ENCODE data around the gene FBH1.
"Not testable (repeated sequence)": the region's sequence is repeated elsewhere in the genome, so short reads cannot be mapped to it uniquely, and the experiment has no call there.

The FBH1 gene

GRCh38 chr10:5904227-5904626, 14.2 kb downstream of the FBH1 start:
- DNase-seq = no peak

DNA sequence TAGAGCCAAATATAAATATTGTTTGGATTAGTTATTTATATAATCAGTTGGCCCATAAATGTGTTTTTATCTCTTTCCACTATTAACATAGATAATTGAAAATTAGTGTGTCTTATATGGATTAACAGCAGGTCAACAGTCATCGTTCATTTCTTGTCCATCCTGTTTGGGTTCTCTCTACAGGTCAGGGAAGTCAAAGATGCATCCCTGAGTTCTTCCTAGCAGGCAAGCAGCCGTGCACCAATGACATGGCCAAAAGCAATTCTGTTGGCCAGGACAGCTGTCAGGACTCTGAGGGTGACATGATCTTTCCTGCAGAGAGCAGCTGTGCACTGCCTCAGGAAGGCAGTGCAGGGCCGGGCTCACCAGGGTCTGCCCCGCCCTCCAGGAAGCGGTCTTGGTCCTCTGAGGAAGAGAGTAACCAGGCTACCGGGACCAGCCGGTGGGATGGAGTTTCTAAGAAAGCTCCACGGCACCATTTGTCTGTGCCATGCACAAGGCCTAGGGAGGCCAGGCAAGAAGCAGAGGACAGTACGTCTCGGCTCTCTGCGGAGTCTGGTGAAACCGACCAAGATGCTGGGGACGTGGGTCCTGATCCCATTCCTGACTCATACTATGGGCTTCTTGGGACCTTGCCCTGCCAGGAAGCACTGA, 15.9 kb downstream of the FBH1 start:
- no peak for DNase-seq

GRCh38 chr10:5906651-5907050, 16.6 kb downstream of the FBH1 start:
- no peak for DNase-seq

DNA sequence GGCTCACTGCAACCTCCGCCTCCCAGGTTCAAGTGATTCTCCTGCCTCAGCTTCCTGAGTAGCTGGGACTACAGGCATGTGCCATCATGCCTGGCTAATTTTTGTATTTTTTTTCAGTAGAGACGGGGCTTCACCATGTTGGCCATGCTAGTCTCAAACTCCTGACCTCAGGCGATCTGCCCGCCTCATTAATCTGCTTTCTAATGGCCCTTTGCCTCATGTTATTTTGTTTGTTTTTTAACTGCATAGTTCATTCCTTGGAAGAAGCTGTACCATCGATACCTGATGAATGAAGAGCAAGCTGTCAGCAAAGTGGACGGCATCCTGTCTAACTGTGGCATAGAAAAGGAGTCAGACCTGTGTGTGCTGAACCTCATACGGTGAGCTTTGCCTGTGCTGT, 18.6 kb downstream of the FBH1 start:
- DNase-seq = not testable (repeated sequence)

GRCh38 chr10:5910323-5911100, 20.5 kb downstream of the FBH1 start:
- DNase-seq = peak; percentile 58

DNA sequence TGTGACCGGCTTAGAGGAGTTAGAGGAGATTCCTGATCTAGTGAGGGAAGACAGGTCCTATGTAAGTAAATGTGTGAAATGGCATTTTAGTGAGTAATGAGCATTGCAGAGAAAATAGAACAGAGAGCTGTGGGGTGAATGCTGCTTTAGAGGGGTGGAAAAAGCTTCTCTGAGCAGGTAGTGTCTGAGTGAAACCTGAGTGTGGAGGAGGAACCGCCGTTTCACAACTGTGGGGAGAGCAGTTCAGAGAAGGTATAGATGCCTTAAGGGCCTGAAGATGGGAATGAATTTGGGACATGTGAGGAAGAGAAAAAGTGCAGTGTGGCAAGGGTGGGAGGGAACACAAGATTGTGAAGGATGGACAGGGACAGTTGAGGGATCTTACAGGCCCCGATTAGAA, 21.6 kb downstream of the FBH1 start:
- DNase-seq = no peak

DNA sequence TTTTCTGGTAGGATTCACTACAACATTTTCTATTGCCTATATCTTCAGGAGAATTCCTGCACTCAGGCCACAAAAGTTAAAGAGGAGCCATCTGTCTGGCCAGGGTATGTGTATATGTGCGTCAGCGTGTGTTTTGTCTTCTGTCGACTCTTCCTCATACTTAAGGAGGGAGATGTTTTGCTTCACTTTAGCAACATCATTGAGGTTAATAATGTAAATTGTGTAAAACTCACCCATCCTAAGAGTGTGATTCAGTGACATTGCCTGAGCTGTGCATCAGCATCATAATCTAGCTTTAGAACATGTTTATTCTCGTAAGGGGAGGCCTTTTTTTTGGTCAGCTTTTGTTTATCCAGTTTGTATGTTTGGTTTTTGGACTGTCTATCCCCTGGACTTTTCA, 23.7 kb downstream of the FBH1 start:
- DNase-seq = no peak

- DNase-seq = no peak
These were observed 25.4 kb downstream of the FBH1 start for GRCh38 chr10:5915451-5915850.

DNA sequence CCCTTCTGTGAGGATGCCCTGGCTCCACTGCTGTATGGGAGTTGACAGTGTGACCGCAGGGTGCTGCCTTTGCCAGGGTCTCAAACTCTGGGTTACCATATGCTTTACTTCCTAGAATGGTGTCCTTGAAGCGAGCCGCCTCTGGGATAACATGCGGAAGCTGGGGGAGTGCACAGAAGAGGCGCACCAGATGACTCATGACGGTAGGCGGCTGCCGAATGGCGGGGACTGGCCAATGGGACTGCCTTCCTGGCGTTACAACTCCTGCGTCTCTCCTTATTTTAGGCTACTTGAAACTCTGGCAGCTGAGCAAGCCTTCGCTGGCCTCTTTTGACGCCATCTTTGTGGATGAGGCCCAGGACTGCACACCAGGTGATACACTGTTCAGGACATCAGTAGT, 27.3 kb downstream of the FBH1 start:
- DNase-seq = no peak

- DNase-seq = no peak
These were observed 28.7 kb downstream of the FBH1 start for GRCh38 chr10:5918763-5919162.

DNA sequence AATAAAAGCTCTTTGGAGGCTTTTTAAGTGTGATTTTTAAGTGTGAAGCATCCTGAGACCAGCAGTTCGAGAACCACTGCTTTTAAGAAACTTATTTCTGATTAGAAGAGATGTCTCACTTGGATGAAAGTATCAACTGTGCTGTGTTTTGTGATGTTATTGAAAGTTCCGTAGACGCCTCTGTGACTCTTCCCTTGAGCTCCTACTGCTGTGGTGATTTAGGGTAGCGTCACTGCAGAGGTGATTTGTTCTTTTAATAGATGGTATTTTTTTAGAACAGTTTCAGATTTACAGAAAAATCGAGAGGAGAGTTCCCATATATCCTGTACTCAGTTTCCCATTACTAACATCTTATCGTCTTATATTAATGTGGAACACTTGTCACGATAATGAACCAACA, 29.5 kb downstream of the FBH1 start:
- DNase-seq = no peak

- no peak for DNase-seq
These were observed 31.7 kb downstream of the FBH1 start for GRCh38 chr10:5921746-5922145.

- DNase-seq = no peak
These were observed 34.8 kb downstream of the FBH1 start for GRCh38 chr10:5924889-5925288.

- DNase-seq = no peak
These were observed 37.3 kb downstream of the FBH1 start for GRCh38 chr10:5927306-5927705.

DNA sequence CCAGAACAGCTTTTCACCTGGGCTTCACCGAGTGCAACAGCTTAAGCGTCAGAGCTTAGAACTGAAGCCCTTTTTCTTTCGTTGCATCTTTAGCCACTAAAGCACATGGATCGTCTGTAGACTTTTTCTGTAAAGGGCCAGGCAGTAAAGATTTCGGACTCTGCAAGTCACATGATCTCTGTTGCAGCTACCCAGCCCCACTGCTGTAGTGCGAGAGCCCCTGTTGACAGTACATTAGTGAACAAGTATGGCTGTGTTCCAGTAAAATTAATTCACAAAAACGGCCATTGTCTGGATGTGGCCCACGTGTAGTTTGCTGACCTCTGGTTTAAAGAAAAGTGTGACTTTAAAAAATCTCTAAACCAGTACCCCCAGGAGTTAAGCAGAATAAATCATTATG, 39.4 kb downstream of the FBH1 start:
- DNase-seq = no peak

GRCh38 chr10:5930272-5930671, 40.2 kb downstream of the FBH1 start:
- no peak for DNase-seq

GRCh38 chr10:5932345-5932744, 42.3 kb downstream of the FBH1 start:
- DNase-seq = no peak

GRCh38 chr10:5933909-5934546, 44.0 kb downstream of the FBH1 start:
- DNase-seq = no peak

DNA sequence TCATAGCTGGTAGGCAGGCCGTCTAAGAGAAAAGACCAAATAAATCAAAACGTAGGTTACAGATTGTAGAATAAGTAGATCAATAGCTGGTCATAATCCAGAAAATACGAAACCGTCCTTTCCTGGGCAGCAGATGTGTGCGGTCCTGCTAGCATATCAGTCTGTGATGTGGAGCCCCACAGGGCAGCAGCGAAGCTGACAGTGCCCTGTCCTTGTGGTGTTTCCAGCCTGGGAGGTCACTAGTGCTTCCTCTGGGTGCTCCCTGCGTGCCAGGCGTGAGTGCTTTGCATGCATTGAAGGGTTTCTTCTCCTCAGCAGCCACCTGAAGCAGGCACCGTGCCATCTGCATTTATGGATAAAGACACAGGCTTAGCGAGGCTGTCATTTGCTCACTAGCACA, 45.6 kb downstream of the FBH1 start:
- no peak for DNase-seq

GRCh38 chr10:5937016-5937415, 47.0 kb downstream of the FBH1 start:
- DNase-seq = no peak

DNA sequence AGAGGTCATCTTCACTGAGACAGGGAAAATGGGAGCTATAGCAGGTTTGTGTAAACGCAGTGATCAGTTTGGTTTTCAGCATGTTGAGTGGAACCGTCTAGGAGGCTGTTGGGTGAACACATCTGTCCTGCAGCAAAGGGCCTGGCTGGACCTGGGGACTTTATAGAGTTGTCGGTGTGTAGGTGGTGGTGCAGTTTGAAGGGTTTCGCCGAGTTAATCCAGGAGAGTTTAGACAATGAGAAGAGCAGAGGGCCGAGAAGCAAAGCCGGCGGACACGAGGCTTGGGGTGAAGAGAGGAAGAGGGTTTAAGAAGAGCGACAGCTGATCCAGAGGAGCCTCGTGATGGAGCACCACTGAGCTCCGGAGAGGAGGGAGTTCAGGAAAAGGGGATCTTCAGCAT, 48.2 kb downstream of the FBH1 start:
- DNase-seq = no peak

DNA sequence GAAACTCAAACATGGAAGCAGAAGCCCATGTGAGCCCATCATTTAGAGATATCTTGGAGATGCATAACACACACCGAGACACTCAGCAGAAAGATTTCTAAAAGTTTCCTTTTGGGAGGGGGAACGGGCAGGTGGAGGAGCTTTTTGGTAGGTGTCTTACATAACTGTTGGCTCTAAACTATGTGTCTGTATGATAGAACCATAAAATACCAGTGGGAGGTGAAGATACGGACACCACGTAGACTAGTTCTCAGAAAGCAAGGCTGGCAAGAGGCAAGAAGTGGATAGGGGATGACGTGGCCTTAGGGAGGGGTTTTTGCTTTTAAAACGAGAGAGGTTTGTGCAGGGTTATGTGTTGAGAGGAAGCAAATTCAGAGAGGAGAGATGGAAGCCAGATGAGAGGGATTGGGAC, 50.8 kb downstream of the FBH1 start:
- DNase-seq = no peak

DNA sequence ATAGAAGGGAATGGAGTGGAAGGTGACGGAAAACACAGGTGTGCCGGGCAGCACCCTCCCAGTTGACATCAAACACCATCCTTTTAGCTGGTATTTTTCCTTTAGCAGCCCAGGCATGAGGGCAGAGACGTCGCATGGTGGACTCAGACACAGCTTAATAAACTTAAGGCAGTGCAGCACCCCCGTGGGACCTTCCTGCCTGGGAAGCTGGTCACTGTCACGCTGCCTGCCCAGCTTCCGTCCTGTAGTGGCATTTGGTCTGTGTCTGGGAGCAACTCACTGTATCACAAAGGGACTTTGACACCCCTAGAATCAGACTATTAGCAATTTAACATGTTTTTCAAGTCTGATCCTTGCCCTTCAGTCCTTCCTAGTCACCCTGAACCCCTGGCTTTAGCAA, 51.5 kb downstream of the FBH1 start:
- DNase-seq = no peak

DNA sequence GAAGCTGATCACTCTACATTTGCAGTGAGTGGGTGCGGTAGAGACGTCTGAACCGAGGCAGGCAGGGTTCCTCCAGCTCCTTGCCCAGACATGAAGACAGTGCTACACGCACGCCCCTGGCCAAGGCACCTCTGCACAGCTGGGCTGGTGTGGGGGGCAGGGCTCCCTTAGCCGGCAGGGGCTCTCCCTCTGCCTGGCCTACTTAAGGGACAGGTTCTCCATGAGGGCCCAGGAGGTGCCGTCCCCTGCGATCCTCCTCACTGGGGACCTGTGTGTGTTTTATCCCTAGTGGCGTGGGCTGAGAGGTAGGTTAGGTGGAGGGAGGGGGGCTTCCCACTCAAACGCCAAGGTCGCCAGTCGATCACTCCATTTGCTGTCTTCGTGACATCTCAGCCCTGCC, 52.0 kb downstream of the FBH1 start:
- no peak for DNase-seq

All from NCI-H2171 (cell line).